Lung (tissue), 12 donors: ENCODE results near the gene ZNF678. TPM values are rescaled to one million over a fixed set of nuclear protein-coding genes. Genes with fewer than 3 reads are reported as not detected.

ENCODE experiments used
- ATAC-seq: fragments of 200-7000 bp; cut with Tn5 transposase; one replicate; pipeline ENCODE4 v1.9.1; 2020; ENCODE audit warnings: moderate number of reproducible peaks; ENCODE audit not compliant: insufficient read depth, low FRiP score
- DNase-seq, 3 donors: peaks; one replicate each; pipeline ENCODE4 v3.0.0-alpha.2; 2013 to 2017
- H3K27ac ChIP-seq, 2 donors: one replicate each; pipeline ENCODE4 v1.5.1; 2013; ENCODE audit warnings: mild to moderate bottlenecking in 2 of 2, moderate library complexity in 2 of 2, control low read depth in 1 of 2, inconsistent platforms in 1 of 2, low read depth in 1 of 2, low read length in 1 of 2
- H3K27me3 ChIP-seq, 3 donors: one replicate each; pipeline ENCODE4 v1.5.1; 2013; ENCODE audit warnings: low read length in 2 of 3; ENCODE audit not compliant: control insufficient read depth in 3 of 3, insufficient read depth in 3 of 3
- H3K36me3 ChIP-seq, 4 donors: one replicate each; pipeline ENCODE4 v1.5.1; 2013; ENCODE audit warnings: low read length in 4 of 4, mild to moderate bottlenecking in 1 of 4, moderate library complexity in 1 of 4; ENCODE audit not compliant: control insufficient read depth in 4 of 4, insufficient read depth in 4 of 4
- H3K4me1 ChIP-seq, 5 donors: one replicate each; pipeline ENCODE4 v1.5.1; 2013; ENCODE audit warnings: low read length in 5 of 5, mild to moderate bottlenecking in 2 of 5, moderate library complexity in 1 of 5; ENCODE audit not compliant: control insufficient read depth in 5 of 5, insufficient read depth in 5 of 5
- H3K4me3 ChIP-seq: one replicate; pipeline ENCODE4 v1.5.1; 2013; ENCODE audit warnings: mild to moderate bottlenecking, control low read depth, moderate library complexity
- H3K9ac ChIP-seq, 2 donors: one replicate each; pipeline ENCODE4 v1.5.1; 2013; ENCODE audit warnings: low read length in 2 of 2, control low read depth in 1 of 2; ENCODE audit not compliant: insufficient read depth in 1 of 2
- H3K9me3 ChIP-seq, 4 donors: one replicate each; pipeline ENCODE4 v1.5.1; 2013; ENCODE audit warnings: low read length in 3 of 4, mild to moderate bottlenecking in 1 of 4, moderate library complexity in 1 of 4; ENCODE audit not compliant: control insufficient read depth in 4 of 4, insufficient read depth in 3 of 4
- WGBS, 2 donors: extraction: QIAGEN DNeasy Blood & Tissue Kit; methylation state at CpG; one replicate each; pipeline ENCODE4 v1.1.7; 2013; 5-methylcytosine and 5-hydroxymethylcytosine counted together
- polyA plus RNA-seq, 2 donors: library from polyadenylated mRNA; stranded (reverse); fragments of 200-250 nt; gene quantifications; one replicate each; pipeline ENCODE4 v1.2.1, GENCODE V29; 2013
- total RNA-seq, 2 donors: library from RNA; depleted of rRNA in 1 of 2; stranded (reverse); fragments of >200 nt in 1 of 2; gene quantifications; one replicate each; pipeline ENCODE4 v1.2.1, GENCODE V29; 2014 to 2021
- TF ChIP-seq, protein P1 (sequence below): IDR thresholded peaks from 2 replicates; pipeline ENCODE4 v1.5.1; 2012; ENCODE audit warnings: mild to moderate bottlenecking; ENCODE audit errors: control extremely low read depth, extremely low read depth
- donor health status: control.
- donor health status: control.
- donor health status: Bipolar disorder and iron deficiency.
- donor health status: healthy.
- donor health status: DM: yes; HTN: yes; CAD: no.

The ZNF678 gene
- total and polyA plus RNA-seq, 4 donors = 1.8 to 50.7 (median 4.7) TPM

DNA sequence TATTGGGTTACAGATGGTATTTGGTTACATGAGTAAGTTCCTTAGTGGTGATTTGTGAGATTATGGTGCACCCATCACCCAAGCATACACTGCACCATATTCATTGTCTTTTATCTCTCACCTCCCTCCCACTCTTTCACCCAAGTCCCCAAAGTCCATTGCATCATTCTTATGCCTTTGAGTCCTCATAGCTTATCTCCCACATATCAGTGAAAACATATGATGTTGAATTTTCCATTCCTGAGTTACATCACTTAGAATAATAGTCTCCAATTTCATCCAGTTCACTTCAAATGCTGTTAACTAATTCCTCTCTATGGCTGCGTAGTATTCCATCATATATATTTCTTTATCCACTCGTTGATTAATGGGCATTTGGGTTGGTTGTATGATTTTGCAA, 36.8 kb upstream of the ZNF678 start:
- TF ChIP-seq, protein P1, sequence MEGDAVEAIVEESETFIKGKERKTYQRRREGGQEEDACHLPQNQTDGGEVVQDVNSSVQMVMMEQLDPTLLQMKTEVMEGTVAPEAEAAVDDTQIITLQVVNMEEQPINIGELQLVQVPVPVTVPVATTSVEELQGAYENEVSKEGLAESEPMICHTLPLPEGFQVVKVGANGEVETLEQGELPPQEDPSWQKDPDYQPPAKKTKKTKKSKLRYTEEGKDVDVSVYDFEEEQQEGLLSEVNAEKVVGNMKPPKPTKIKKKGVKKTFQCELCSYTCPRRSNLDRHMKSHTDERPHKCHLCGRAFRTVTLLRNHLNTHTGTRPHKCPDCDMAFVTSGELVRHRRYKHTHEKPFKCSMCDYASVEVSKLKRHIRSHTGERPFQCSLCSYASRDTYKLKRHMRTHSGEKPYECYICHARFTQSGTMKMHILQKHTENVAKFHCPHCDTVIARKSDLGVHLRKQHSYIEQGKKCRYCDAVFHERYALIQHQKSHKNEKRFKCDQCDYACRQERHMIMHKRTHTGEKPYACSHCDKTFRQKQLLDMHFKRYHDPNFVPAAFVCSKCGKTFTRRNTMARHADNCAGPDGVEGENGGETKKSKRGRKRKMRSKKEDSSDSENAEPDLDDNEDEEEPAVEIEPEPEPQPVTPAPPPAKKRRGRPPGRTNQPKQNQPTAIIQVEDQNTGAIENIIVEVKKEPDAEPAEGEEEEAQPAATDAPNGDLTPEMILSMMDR = no peak
- Histone ChIP-seq H3K9ac (no peak overlapping the region), H3K9me3 (peaks cover 0 to 32% (median 15%) of the 10 kb centered on the region in 4 donors), H3K4me3 (no peak overlapping the region), H3K27me3 (no peaks in the 10 kb centered on the region), H3K4me1 (no peaks in the 10 kb centered on the region), H3K27ac (no peak overlapping the region), H3K36me3 (no peaks in the 10 kb centered on the region)
- no peak for ATAC-seq
- 91 to 96% methylated on average over 2 of the region's 2 CpGs for WGBS, 2 donors
- no peak for DNase-seq

DNA sequence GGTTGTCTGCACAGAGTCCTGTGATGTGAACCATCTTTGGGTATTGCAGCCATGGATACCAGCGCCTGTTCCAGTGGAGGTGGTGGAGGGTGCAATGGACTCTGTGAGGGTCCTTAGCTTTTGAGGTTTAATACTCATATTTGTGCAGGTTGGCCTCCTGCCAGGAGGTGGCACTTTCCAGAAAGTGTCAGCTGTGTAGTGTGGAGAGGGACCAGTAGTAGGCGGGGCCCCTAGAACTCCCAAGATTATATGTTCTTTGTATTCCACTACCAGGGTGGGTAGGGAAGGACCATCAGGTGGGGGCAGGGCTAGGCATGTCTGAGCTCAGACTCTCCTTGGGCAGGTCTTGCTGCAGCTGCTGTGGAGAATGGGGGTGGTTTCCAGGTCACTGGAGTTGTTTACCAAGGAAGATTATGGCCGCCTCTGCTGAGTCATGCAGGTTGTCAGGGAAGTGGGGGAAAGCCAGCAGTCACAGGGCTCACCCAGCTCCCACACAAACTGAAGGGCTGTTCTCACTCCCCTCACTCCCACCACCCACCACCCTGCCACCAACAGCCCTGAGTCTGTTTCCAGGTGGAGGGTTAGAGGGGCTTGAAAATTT, 31.2 kb upstream of the ZNF678 start:
- no peak for ATAC-seq
- TF ChIP-seq, protein P1 = no peak
- no peak overlapping the region for H3K27ac ChIP-seq
- H3K27me3 ChIP-seq = no peaks in the 10 kb centered on the region
- no peak overlapping the region for H3K9ac ChIP-seq
- H3K9me3 ChIP-seq = peaks cover 0 to 46% (median 22%) of the 10 kb centered on the region in 4 donors
- WGBS, 2 donors = 96% methylated on average over 3 of the region's 3 CpGs
- no peaks in the 10 kb centered on the region for H3K4me1 ChIP-seq
- H3K36me3 ChIP-seq = no peaks in the 10 kb centered on the region
- no peak overlapping the region for H3K4me3 ChIP-seq
- no peak for DNase-seq

DNA sequence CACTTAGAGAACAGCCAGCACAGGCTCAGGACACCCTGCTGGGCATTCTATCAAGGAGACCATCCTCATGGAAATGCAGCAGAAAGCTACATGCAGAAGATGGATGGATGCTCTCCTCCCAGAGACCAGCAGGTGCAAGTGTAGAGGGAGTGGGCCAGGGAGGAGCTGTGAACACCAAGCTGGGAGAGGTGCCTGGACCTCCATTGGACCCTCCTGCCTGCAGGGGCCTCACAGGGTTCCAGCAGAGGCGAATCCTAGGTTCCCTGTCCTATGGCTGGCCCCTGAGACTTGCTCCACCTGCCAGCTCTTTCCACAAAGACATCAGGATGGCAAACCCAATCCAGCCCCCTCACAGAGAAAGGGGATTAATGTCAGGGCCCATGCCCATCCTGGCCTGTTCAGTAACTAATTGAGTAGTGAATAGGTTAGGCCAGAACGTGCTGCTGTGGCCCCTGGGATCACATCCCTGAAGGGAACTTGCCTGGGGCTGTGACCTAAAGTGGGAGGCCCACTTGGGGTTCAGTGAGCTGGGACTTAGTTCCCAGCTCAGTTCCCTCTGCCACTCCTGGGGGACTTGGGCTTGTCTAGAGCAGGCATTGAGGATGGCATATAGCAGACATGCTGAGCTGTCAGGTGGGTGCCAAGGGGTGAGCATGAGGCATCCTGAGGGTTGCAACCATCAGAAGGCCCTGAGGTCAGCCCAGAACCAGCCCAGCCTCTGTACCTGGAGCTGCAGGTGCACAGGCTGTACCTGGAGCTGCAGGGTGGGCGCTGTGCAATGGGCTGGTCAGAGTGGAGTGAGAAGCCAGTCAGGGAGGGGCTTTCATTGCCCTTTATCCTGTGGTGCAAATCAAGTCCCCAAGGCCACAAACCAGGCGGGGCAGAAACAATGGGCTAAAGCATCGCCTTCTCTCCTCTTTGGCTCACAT, 22.9 kb upstream of the ZNF678 start:
- WGBS, 2 donors = 90 to 96% methylated on average over 5 of the region's 5 CpGs
- Histone ChIP-seq H3K4me1 (peaks cover 0 to 14% (median 3%) of the 10 kb centered on the region in 5 donors), H3K4me3 (no peak overlapping the region), H3K9ac (no peak overlapping the region), H3K9me3 (peaks cover 0 to 3% (median 2%) of the 10 kb centered on the region in 4 donors), H3K27ac (no peak overlapping the region), H3K36me3 (no peaks in the 10 kb centered on the region), H3K27me3 (no peaks in the 10 kb centered on the region)
- no peak for DNase-seq
- TF ChIP-seq, protein P1 = no peak
- ATAC-seq = no peak
